Astrocyte of the cerebellum (primary cell): Measurements from ENCODE around the gene SASH3.

Experiments
- DNase-seq: peaks from one replicate; pipeline ENCODE4 v3.0.0-alpha.2; 2011; ENCODE audit warnings: low read depth
- H3K4me3 ChIP-seq: 2 replicates; pipeline ENCODE4 v1.5.1; 2011; ENCODE audit warnings: mild to moderate bottlenecking, low read depth, low read length, moderate library complexity
- CTCF ChIP-seq: IDR thresholded peaks from 2 replicates; pipeline ENCODE4 v1.5.1; 2012; ENCODE audit warnings: low read length, low read depth, moderate library complexity, mild to moderate bottlenecking; ENCODE audit errors: missing control alignments
- in situ Hi-C: cut with HindIII; loops from 2 replicates; pipeline ENCODE4 v1.10.0; 2017; ENCODE audit warnings: low sequenced_read_pairs

The SASH3 gene

GRCh38 chrX:129746557-129747470 lies 32.9 kb upstream of the SASH3 start:
- in situ Hi-C loops, result no loop called here
- no peak for DNase-seq
- TF ChIP-seq CTCF, result no peak
- no peak overlapping the region for H3K4me3 ChIP-seq

DNA sequence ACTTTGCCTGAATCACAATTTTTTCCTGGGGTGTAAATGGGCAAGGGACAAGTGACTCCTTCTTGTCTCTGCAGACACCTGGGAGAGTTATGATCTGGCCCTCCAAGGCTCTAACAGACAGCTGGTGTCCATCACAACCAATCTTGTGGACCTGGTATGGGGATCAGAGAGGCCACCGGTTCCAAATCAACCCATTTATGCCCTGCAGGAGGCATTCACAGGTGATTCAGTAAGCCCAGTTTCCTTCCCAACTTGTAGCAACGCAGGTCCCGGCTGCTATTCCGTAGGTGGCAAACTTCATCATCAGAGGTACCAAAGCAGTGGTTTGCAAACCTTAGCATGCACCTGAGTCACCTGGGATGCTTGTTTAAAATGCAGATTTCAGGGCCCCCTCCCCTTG lies 32.2 kb upstream of the SASH3 start:
- TF ChIP-seq CTCF, result no peak
- in situ Hi-C loops, result no loop called here
- DNase-seq, result no peak
- H3K4me3 ChIP-seq, result no peak overlapping the region

GRCh38 chrX:129748305-129748704 lies 31.4 kb upstream of the SASH3 start:
- H3K4me3 ChIP-seq, result no peak overlapping the region
- no peak for TF ChIP-seq CTCF
- in situ Hi-C loops, result no loop called here
- peak; percentile 78 for DNase-seq

- TF ChIP-seq CTCF, result no peak
- H3K4me3 ChIP-seq, result no peak overlapping the region
- in situ Hi-C loops, result no loop called here
- DNase-seq, result no peak
These were observed 30.7 kb upstream of the SASH3 start for GRCh38 chrX:129749069-129749468.

DNA sequence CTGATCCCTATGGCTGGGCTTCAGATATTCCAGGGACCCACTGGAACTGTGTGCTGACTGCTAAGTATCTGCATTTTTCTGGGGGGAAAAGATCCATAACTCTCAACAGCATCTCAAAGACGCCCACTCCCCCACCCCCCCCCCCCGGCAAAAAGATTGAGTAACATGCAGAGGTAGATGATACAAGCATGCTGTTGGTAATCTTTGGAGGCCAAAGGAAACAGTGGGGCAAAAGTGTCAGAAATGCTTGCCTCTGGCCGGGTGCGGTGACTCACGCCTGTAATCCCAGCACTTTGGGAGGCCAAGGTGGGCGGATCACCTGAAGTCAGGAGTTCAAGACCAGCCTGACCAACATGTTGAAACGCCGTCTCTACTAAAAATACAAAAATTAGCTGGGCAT lies 28.8 kb upstream of the SASH3 start:
- in situ Hi-C loops, result no loop called here
- TF ChIP-seq CTCF, result no peak
- no peak for DNase-seq
- no peak overlapping the region for H3K4me3 ChIP-seq

DNA sequence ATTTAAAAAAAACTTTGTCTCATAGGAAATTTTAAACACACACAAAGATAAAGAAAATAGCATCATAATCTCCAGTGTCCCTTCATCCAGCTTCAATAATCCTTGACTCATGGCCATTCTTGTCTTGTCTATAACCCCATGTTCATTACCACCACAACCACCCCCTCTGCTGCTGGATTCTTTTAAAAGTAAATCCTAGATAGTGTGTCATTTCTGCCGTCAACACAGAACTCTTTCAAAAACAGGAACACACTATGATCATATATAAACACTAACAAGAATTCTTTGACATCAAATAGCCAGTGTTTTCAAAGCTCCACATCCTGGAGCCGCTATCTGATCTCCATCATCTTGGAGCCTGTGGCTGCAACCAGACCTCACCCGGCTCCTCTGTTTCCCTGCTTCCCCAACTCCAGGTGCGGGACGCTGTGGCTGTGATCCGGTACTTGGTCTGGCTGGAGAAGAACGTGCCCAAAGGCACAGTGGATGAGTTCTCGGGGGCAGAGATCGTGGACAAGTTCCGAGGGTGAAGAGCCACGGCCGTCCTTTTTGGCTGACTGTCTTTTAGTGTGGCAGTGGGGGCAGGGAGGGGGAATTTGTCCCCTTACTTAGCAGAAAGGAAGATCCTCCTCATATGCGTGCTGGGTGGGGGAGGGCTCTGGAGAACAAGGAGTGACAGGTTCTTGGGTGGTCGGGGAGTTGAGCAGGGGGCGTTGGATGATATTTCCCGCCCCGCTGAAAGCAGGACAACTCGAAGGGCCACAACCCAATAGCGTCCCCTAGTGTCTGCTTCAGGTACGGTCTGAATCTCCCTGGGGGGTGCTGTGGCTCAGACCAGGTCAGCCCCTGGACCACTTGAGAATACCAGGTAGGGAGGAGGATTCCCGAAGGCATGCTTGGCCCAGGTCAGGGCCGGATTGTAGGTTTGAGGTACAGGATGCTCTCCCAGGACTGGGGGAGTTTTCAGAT lies 25.4 kb upstream of the SASH3 start:
- no peak for DNase-seq
- in situ Hi-C loops, result no loop called here
- TF ChIP-seq CTCF, result peak; percentile 31
- no peak overlapping the region for H3K4me3 ChIP-seq
